ENCODE results near the gene MCAM.

DNA sequence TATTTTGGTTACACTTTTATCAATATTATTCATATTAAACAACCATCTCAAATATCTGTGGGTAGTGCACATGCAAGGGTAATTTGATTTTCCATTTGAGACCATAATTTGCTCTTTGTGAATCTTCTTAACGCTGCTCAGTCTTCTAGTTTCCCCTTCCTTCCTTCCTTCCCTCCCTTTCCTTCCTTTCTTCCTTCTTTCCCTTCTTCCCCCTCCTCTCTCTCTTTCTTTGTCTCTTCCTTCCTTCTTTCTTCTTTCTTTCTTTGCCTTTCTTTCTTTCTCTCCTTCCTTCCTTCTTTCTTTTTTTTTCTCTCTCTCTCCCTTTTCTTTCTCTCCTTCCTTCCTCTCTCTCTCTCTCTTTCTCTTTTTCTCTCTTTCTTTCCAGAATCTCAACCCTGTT, 13.3 kb upstream of the MCAM start:
- TF ChIP-seq EZH2 (IDR thresholded peaks at IDR 0.05; ENCODE audit: insufficient read depth, poor library complexity, severe bottlenecking) (no peak), EZH2phosphoT487 (IDR thresholded peaks at IDR 0.05; ENCODE audit: insufficient read depth, low read depth) (no peak)
